Panc1 (cell line): Measurements from ENCODE around the gene MAMDC2. TPM values are rescaled to one million over a fixed set of nuclear protein-coding genes. Genes with fewer than 3 reads are reported as not detected.

ENCODE experiments used
- ATAC-seq: fragments of 200-7000 bp; cut with Tn5 transposase; 2 replicates; pipeline ENCODE4 v1.9.1; 2020; ENCODE audit warnings: mild to moderate bottlenecking, moderate library complexity
- BruUV-seq: library from RNA; stranded (reverse); fragments of 400-500 nt; replicated peaks from 2 replicates; lab custom pipeline; 2021; lab: Mats Ljungman, UMichigan
- CTCF ChIA-PET: fragments of 300-600 bp; sonication (Branson Sonifier 250); formaldehyde crosslinking; loops from one replicate; lab custom pipeline; 2022; ENCODE audit warnings: antibody characterized with exemption; lab: Charles Lee
- POLR2A ChIA-PET: fragments of 300-600 bp; sonication (Branson Sonifier 250); formaldehyde crosslinking; loops from one replicate; lab custom pipeline; 2022; ENCODE audit warnings: antibody characterized with exemption; lab: Charles Lee
- DNase-seq: peaks from one replicate; pipeline ENCODE4 v3.0.0-alpha.2; 2010; ENCODE audit warnings: low read depth, low spot score
- H3K27ac ChIP-seq: 2 replicates; pipeline ENCODE4 v1.5.1; 2011; ENCODE audit warnings: mild to moderate bottlenecking, low read length, inconsistent platforms
- H3K27me3 ChIP-seq: fragments of 200-500 bp; sonication (Bioruptor generic); 2 replicates; pipeline ENCODE4 v1.6.0; 2014; ENCODE audit warnings: low read length, inconsistent platforms; ENCODE audit not compliant: control insufficient read depth, insufficient read depth
- H3K36me3 ChIP-seq: fragments of 200-500 bp; sonication (Bioruptor generic); 2 replicates; pipeline ENCODE4 v1.5.1; 2014; ENCODE audit warnings: inconsistent platforms, mild to moderate bottlenecking, low read length, moderate library complexity; ENCODE audit not compliant: control insufficient read depth, insufficient read depth
- H3K4me1 ChIP-seq: 2 replicates; pipeline ENCODE4 v1.5.1; 2011; ENCODE audit warnings: inconsistent platforms, mild to moderate bottlenecking, low read length, moderate library complexity; ENCODE audit not compliant: control insufficient read depth, insufficient read depth
- H3K4me3 ChIP-seq, 2 experiments: 2 replicates each; pipeline ENCODE4 v1.5.1; 2011 to 2012; ENCODE audit warnings: low read depth in 2 of 2, low read length in 2 of 2, mild to moderate bottlenecking in 2 of 2, inconsistent platforms in 1 of 2, moderate library complexity in 1 of 2
- H3K9me3 ChIP-seq: fragments of 200-500 bp; sonication (Bioruptor generic); 2 replicates; pipeline ENCODE4 v1.5.1; 2014; ENCODE audit warnings: low read depth, mild to moderate bottlenecking, inconsistent platforms, low read length, moderate library complexity; ENCODE audit not compliant: control insufficient read depth, insufficient read depth
- CTCF ChIP-seq: fragments of 450-650 bp; IDR thresholded peaks from 2 replicates; pipeline ENCODE4 v1.5.1; 2017; ENCODE audit warnings: mild to moderate bottlenecking
- POLR2AphosphoS5 ChIP-seq: IDR thresholded peaks from 2 replicates; pipeline ENCODE4 v1.6.1; 2012; ENCODE audit warnings: mild to moderate bottlenecking, low read depth, low read length, moderate library complexity
- REST ChIP-seq, 2 experiments: IDR thresholded peaks; 2 replicates each; pipeline ENCODE4 v1.6.1; 2011 to 2012; ENCODE audit warnings: low read depth in 2 of 2, control low read depth in 1 of 2, low read length in 1 of 2, mild to moderate bottlenecking in 1 of 2, moderate library complexity in 1 of 2; ENCODE audit not compliant: insufficient read depth in 1 of 2
- SIN3A ChIP-seq: IDR thresholded peaks from 2 replicates; pipeline ENCODE4 v1.6.1; 2012; ENCODE audit warnings: low read depth, mild to moderate bottlenecking, low read length, moderate library complexity, borderline replicate concordance; ENCODE audit not compliant: insufficient read depth
- TCF7L2 ChIP-seq: IDR thresholded peaks from 2 replicates; pipeline ENCODE4 v1.6.1; 2011; ENCODE audit warnings: mild to moderate bottlenecking, low read depth, low read length, inconsistent platforms
- in situ Hi-C: cut with HindIII; loops from 2 replicates; pipeline ENCODE4 v1.10.0; 2016; ENCODE audit warnings: low sequenced_read_pairs, low pct_unique_long_range_greater_than_20kb
- intact Hi-C: fragments of 100-400 bp; cut with micrococcal nuclease; formaldehyde crosslinking; loops from one replicate; pipeline ENCODE4 v1.10.0; 2022; ENCODE audit not compliant: unreplicated experiment
- total RNA-seq: library from RNA; stranded (reverse); gene quantifications from one replicate; pipeline ENCODE4 v1.2.1, GENCODE V29; 2021; ENCODE audit not compliant: unreplicated experiment

The MAMDC2 gene
- total RNA-seq, 1 experiment from 2014 or later, result 1.5 TPM

DNA sequence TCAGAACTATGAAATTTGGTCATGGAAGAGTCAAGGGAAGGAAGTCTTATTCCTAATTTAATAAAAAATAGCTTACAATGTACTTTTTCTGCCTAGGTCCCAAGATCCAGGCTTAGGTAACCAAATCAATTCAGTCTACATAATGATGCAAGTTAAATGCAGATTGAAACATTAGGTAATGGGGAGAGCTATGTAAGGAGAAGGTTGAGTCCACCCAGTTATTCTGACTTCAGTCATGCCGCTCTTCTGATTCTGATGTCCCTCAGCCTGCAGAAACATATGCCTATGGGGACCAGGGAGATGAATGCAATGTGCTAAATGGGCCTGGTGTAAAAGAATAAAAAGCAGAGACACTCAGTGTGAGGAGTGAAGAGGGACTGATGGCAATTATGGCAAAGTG lies 63.9 kb downstream of the MAMDC2 start:
- Histone ChIP-seq H3K4me3 (no peak overlapping the region), H3K36me3 (no peaks in the 10 kb centered on the region), H3K9me3 (no peaks in the 10 kb centered on the region), H3K27ac (no peak overlapping the region), H3K4me1 (no peaks in the 10 kb centered on the region), H3K27me3 (no peaks in the 10 kb centered on the region)
- intact Hi-C loops (no loop called here), in situ Hi-C loops (no loop called here)
- no TSS peak for BruUV-seq
- ChIA-PET POLR2A (no interaction called here), CTCF (no interaction called here)
- ATAC-seq, result no peak
- TF ChIP-seq CTCF (no peak), TCF7L2 (no peak), SIN3A (no peak)
- DNase-seq, result no peak

DNA sequence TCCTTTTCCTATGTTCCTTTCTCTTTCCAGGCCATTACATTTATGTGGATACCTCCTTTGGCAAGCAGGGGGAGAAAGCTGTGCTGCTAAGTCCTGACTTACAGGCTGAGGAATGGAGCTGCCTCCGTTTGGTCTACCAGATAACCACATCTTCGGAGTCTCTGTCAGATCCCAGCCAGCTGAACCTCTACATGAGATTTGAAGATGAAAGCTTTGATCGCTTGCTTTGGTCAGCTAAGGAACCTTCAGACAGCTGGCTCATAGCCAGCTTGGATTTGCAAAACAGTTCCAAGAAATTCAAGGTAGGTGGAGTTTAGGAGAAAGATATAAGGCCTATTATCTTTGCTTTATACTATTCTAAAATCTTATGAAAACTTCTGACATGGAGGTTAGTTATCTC lies 64.5 kb downstream of the MAMDC2 start:
- TF ChIP-seq POLR2AphosphoS5, result no peak
- no peak for TF ChIP-seq CTCF
- no peak for TF ChIP-seq SIN3A
- TF ChIP-seq REST (IDR thresholded peaks at IDR 0.05; ENCODE audit: insufficient read depth in 1 of 2, low read depth in 2 of 2, low read length in 1 of 2), result no peak
- no peak for TF ChIP-seq TCF7L2
- ChIA-PET POLR2A (no interaction called here), CTCF (no interaction called here)
- no peak for DNase-seq
- Histone ChIP-seq H3K27me3 (no peaks in the 10 kb centered on the region), H3K9me3 (no peaks in the 10 kb centered on the region), H3K4me1 (no peaks in the 10 kb centered on the region), H3K4me3 (no peak overlapping the region), H3K27ac (no peak overlapping the region), H3K36me3 (no peaks in the 10 kb centered on the region)
- ATAC-seq, result no peak
- in situ Hi-C loops (no loop called here), intact Hi-C loops (no loop called here)
- BruUV-seq, result no TSS peak
